Measurements from ENCODE around the gene KASH5. TPM values are rescaled to one million over a fixed set of nuclear protein-coding genes. Genes with fewer than 3 reads are reported as not detected.

KASH5 gene
- total and polyA plus RNA-seq, 2 of the 13 experiments (the other 11 are each of a cell fraction or from before 2014, with no cell fraction given) = not detected

DNA sequence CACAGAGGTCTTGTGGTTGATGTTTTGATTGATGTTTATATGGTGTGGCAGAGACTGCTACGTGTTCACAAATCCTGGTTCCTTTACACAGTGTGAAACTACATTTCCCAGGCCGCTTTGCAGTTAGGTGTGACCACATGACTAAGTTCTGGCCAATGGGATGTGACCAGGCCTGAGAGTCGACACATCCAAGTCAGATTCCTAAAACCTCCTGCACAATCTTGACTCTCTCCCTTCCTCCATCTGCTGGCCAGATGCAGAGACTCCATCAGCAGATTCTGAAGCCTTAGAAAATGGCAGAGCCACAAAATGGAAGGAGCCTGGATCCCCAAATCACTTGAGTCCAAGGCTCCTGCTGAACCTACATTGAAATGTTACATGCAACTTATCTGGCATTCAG is 40.2 kb upstream of the KASH5 start (continued):
- TF ChIP-seq JARID2 (CRISPR knock-in tag; IDR thresholded peaks at IDR 0.05; ENCODE audit: insufficient replicate concordance) = no peak
- TF ChIP-seq RAD51 (IDR thresholded peaks at IDR 0.05; ENCODE audit: borderline replicate concordance) = no peak
- TF ChIP-seq HNF1B (CRISPR knock-in tag; IDR thresholded peaks at IDR 0.05) = no peak

DNA sequence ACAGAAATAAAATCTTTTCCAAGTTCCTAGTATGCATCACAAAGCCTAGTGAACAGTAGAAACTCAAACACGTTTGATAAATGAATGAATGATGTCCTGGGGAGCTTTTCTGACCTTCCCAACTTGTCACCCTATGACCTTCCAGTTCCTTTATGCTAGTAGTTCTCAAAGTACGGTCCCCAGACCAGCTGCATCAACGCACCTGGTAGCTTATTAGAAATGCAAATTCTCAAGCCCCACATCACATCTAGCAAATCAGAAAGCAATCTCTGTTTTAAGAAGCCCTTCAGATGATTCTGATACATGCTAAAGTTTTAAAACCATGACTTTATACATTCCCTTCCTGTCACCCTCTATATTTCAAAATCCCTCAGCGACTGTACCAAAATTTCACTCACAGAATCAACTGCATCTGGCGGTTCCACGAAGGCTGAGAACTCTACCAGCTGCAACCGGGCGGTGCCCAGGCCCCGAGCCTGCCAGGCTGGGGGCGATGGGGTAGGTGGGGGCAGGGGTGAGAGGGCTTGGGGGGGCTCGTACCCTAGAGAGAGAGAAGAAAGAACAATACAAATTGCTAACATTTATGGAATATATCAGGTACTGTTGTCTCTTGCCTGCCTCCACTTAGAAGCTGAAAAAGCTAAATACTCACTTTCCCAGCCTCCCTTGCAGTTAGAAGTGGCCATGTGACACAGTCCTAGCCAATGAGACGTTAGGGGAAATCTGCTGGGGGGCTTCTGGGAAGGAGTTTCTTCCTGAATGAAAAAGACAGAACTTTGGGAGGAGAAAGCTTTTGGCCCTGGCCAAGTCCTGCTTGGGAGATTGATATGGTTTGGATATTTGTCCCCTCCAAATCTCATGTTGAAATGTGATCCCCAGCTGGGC is 39.5 kb upstream of the KASH5 start:
- no peaks in the 10 kb centered on the region for H3K9me3 ChIP-seq (ENCODE audit: low read length)
- ATAC-seq (no peak), DNase-seq (ENCODE audit: low spot score) (no peak), FAIRE-seq (no peak)
- no peaks in the 10 kb centered on the region for H3K27me3 ChIP-seq (ENCODE audit: control insufficient read depth in 1 of 2, insufficient read depth in 2 of 2, low read length in 2 of 2)
- H3K4me3 ChIP-seq (replicated peaks in 1 of 3; ENCODE audit: insufficient read depth in 1 of 3, low read depth in 2 of 3, low read length in 3 of 3) = no peak overlapping the region
- no peaks in the 10 kb centered on the region for H3K4me1 ChIP-seq (ENCODE audit: insufficient read depth, low read length)
- H3K27ac ChIP-seq (ENCODE audit: extremely low read length, insufficient read depth, low read length) = no peak overlapping the region
- H3K9ac ChIP-seq (ENCODE audit: insufficient read depth, low read depth, low read length) = no peak overlapping the region
- no peaks in the 10 kb centered on the region for H4K20me1 ChIP-seq (ENCODE audit: insufficient read depth, low read length)
- no TSS peak for BruUV-seq (replicated peaks)
- no peak overlapping the region for H2AFZ ChIP-seq (ENCODE audit: low read length)
- H3K4me2 ChIP-seq (ENCODE audit: low read depth, low read length) = no peak overlapping the region
- no peaks in the 10 kb centered on the region for H3K79me2 ChIP-seq (ENCODE audit: insufficient read depth, low read length)
- in situ Hi-C loops (cut with HindIII; ENCODE audit: extremely low pct_ligation_motif_present, low pct_unique_long_range_greater_than_20kb) (no loop called here), intact Hi-C loops (cut with micrococcal nuclease; ENCODE audit: unreplicated experiment) (no loop called here)
- CTCF ChIA-PET (ENCODE audit: low intra/inter-chr PET ratio, low total read pairs) = no interaction called here
- WGBS (ENCODE audit: low lambda C conversion rate) = 91% methylated on average over 12 of the region's 12 CpGs
- POLR2A ChIA-PET = interaction anchor here (1.7 kb wide), 1 partner anchor 13 kb away, joined by 6 read pairs; the partner anchor contains the start of gene TEAD2
- TF ChIP-seq NFYC (CRISPR knock-in tag; IDR thresholded peaks at IDR 0.05) = peak; percentile 44; the same call in 1 of the 2 replicates
- TF ChIP-seq TOE1 (CRISPR knock-in tag; IDR thresholded peaks at IDR 0.05) = no peak
- TF ChIP-seq ZNF143 (CRISPR knock-in tag; IDR thresholded peaks at IDR 0.05) = peak; percentile 64
- peak; percentile 72 for TF ChIP-seq NFYB (CRISPR knock-in tag; IDR thresholded peaks at IDR 0.05)
- H3K36me3 ChIP-seq (replicated peaks in 1 of 2; ENCODE audit: control insufficient read depth in 1 of 2, insufficient read depth in 2 of 2, low read length in 2 of 2) = peaks cover 5 to 6% of the 10 kb centered on the region in 2 experiments; a peak in 2 of 5 replicates

Data from HepG2 (cell line).